B cell (primary cell): Measurements from ENCODE around the gene FAM107A.

Source experiments
- EZH2 ChIP-seq: IDR thresholded peaks from 2 replicates; pipeline ENCODE4 v1.6.1; 2012; ENCODE audit warnings: borderline replicate concordance, low read depth, mild to moderate bottlenecking, moderate library complexity, low read length; ENCODE audit not compliant: insufficient read depth, poor library complexity, severe bottlenecking
- TF ChIP-seq, protein P1 (sequence below): fragments of 200-600 bp; IDR thresholded peaks from one replicate; pipeline ENCODE4 v1.8.0; 2022; ENCODE audit warnings: antibody characterized with exemption, mild to moderate bottlenecking

DNA sequence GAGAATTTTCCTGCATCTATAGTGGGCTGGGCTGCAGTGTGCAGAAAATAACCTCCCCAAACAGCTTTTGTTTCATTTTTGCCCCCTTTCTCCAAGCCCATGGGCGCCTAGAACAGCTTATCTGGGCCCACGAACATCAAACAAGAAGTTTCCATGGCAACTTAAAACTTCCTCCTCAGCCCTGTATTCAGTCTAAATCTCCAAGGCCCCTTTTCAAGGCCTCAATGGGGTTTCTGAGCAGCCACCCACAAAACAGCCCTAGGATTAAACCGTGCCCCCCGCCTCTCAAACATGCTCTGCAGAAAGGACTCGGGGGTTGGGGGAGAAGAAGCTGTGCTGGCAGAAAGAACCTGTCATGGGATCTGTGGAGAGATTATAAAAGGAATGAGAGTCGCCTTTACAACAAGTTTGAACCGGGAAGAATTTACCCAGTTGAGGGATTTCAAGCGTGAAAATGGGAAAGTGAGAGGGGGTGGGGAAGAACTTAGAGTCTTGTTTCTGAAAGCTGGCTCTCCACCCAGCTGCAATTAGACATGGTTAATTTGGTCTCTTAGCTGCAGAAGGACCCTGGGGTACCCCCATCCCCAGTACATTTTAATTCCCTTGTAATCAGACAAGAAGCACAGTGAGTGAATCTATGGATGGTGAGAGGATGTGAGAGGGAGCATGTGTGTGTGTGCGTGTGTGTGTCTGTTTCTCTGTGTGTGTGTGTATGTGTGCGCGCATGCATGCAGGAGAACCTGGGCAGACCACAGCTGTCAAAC is 4.3 kb upstream of the FAM107A start:
- TF ChIP-seq EZH2: no peak
- TF ChIP-seq, protein P1, sequence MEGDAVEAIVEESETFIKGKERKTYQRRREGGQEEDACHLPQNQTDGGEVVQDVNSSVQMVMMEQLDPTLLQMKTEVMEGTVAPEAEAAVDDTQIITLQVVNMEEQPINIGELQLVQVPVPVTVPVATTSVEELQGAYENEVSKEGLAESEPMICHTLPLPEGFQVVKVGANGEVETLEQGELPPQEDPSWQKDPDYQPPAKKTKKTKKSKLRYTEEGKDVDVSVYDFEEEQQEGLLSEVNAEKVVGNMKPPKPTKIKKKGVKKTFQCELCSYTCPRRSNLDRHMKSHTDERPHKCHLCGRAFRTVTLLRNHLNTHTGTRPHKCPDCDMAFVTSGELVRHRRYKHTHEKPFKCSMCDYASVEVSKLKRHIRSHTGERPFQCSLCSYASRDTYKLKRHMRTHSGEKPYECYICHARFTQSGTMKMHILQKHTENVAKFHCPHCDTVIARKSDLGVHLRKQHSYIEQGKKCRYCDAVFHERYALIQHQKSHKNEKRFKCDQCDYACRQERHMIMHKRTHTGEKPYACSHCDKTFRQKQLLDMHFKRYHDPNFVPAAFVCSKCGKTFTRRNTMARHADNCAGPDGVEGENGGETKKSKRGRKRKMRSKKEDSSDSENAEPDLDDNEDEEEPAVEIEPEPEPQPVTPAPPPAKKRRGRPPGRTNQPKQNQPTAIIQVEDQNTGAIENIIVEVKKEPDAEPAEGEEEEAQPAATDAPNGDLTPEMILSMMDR: no peak
